ENCODE results near the gene AP1B1.

- TF ChIP-seq CTCF (conservative IDR thresholded peaks at IDR 0.05 in 1 of 2, IDR thresholded peaks at IDR 0.05 in 1 of 2; ENCODE audit: extremely low read depth in 1 of 2, insufficient read depth in 1 of 2, low read depth in 1 of 2, low read length in 2 of 2), result no peak
- TF ChIP-seq EZH2 (IDR thresholded peaks at IDR 0.05; ENCODE audit: borderline replicate concordance, low read length), result no peak
These were observed 41.7 kb downstream of the AP1B1 start for GRCh38 chr22:29346659-29347058.

All from mammary epithelial cell (primary cell).